Measurements from ENCODE around the gene PLSCR4.

- no peak for TF ChIP-seq CTCF (IDR thresholded peaks at IDR 0.05)
- no peak for TF ChIP-seq POLR2AphosphoS5 (IDR thresholded peaks at IDR 0.05; ENCODE audit: low read depth, low read length)
- no peak for TF ChIP-seq REST (IDR thresholded peaks at IDR 0.05; ENCODE audit: insufficient read depth in 1 of 2, low read depth in 2 of 2, low read length in 1 of 2)
Measured at GRCh38 chr3:146159037-146159436, 91.9 kb downstream of the PLSCR4 start.
